Hematopoietic multipotent progenitor cell treated with erythropoietin and hydrocortisone succinate and interleukin-3 and kit ligand, for 6 days (in vitro differentiated cells): ENCODE data around the gene ZNHIT2.
"Not testable (repeated sequence)": the region's sequence is repeated elsewhere in the genome, so short reads cannot be mapped to it uniquely, and the experiment has no call there.

ENCODE experiments used
- DNase-seq: peaks from one replicate; pipeline ENCODE4 v3.0.0-alpha.2; 2015

Gene ZNHIT2

DNA sequence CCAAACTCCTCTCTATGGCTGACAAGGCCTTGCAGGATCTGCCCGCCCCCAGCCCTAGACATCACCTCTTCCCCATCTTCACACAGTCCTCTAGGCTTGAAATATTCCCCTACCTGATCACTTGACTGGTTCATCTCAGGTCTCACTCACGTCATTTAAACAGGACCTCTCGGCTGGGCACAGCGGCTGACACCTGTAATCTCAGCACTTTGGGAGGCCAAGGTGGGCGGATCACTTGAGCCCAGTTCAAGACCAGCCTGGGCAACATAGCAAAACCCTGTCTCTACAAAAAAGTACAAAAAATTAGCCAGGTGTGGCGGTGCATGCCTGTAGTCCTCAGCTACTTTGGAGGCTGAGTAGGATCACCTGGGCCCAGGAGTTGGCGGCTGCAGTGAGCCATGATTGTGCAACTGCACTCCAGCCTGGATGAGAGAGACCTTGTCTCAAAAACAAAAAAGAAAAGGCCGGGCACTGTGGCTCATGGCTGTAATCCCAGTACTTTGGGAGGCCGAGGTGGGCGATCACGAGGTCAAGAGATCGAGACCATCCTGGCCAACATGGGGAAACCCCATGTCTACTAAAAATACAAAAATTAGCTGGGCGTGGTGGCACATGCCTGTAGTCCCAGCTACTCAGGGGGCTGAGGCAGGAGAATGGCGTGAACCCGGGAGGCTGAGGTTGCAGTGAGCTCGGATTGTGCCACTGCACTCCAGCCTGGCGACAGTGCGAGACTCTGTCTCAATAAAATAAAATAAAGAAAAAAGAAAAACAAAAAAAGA lies 1.6 kb upstream of the ZNHIT2 start:
- not testable (repeated sequence) for DNase-seq

DNA sequence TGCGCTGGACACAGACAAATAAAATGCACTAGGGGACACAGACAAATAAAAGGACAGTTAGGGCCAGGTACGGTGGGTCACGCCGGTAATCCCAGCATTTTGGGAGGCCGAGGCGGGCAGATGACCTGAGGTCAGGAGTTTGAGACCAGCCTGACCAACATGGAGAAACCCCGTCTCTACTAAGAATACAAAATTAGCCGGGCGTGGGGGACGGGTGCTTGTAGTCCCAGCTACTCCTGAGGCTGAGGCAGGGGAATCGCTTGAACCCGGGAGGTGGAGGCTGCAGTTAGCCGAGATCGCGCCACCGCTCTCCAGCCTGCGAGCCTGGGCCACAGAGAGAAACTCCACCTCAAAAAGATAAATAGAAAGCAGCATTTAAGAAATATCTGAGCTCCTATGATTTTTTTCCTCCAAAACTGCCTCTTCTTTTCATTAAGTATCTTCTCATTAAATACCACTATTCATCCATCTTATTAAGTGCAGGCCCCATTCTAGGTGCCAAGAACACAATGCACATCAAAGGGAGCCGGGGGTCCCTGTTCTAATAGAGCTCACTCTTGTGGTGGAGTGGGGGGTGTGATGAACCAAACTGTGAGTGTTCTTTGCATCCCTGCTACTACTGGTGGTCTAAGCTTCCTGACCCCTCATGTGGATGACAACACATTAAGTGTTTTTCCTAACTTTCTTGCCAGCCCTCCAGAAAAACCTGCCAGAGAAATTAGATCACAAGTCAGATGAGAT lies 766 bp upstream of the ZNHIT2 start:
- no peak for DNase-seq

DNA sequence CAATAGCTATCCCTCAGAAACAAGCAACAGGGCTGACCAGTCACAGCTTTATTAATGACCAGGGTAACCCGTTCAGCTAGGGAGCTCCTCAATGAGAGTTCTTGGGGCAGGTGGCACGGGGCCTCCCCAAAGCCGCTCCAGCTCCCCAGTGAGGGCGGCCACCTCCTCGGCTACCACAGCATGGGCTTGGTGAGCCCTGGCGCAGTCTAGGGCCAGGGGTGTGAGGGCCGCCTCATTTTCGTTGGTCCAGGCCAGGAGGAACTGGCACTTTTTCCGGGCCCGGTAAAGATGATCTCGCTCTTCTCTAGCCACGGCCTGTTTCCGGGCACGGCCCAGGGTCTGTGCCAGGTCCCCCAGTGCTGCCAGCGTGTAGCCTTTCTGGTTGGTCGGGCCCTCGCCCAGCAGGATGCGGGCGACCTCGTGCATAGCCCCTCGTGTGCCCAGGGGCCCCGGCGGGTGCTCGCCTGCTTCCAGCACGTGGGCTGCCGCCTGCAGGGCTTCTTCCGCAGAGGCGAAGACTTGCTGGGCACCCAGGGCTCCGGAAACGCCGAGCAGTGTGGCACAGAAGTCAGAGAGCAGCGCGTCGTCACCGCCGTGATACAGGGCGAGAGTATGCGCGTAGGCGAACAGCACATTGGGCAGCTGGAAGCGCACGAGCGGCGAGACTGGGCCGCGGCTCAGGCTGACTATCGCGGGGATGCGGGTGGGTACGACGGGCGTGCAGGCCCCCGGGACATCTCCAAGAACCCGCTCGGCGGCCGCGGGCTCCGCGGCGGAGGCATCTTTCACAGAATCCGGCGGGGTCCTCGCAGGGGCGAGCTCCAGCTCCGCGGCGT lies 913 bp downstream of the ZNHIT2 start:
- peak; percentile 63 for DNase-seq

DNA sequence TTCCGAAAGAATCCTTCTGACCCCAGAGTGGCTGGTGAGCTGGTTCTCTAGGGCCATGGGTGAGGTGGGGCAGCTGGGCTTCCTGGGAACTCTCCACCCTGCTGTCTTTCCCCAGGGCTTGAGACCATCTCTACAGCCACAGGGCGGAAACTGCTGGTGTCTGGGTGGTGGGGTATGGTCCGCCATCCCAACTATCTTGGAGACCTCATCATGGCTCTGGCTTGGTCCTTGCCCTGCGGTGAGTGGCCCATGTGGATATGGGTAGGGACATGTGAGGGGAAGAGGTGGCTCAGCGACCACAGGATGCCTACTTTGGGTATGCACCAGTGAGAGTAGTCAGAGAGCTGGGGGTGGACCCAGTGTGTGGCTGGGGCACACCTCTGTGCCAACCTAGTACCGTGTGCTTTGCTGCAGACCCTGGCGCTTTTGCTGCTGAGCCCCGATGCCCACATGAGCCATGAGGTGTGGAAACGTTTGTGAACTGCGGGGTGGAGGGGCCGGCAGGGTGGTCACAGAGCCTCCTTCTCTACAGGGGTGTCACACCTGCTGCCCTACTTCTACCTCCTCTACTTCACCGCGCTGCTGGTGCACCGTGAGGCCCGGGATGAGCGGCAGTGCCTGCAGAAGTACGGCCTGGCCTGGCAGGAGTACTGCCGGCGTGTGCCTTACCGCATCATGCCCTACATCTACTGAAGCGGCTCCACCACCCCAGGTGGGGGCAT lies 2.0 kb downstream of the ZNHIT2 start:
- DNase-seq: peak; percentile 14

DNA sequence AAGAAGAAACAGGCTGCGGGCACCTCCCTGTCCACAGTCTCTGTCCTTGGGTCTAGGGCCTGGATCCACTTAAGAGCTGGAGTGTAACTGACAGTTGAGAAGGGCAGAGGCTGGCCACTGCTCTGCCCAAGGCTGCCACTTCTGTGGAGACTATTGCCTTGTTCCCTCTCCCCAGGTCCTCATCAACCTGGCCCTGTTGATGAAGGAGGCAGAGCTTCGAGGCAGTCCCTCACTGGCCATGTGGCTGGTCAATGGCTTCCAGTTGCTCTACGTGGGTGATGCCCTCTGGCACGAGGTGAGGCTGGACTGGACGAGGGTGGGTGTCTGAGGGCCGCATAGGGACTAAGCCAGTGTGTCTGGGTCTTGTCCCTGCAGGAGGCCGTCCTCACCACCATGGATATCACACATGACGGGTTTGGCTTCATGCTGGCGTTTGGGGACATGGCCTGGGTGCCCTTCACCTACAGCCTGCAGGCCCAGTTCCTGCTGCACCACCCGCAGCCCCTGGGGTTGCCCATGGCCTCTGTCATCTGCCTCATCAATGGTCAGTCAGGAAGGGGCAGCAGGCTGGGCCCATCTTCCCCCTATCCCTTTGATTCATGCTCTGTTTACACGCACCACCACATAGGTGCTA lies 2.8 kb downstream of the ZNHIT2 start:
- peak; percentile 13 for DNase-seq

DNA sequence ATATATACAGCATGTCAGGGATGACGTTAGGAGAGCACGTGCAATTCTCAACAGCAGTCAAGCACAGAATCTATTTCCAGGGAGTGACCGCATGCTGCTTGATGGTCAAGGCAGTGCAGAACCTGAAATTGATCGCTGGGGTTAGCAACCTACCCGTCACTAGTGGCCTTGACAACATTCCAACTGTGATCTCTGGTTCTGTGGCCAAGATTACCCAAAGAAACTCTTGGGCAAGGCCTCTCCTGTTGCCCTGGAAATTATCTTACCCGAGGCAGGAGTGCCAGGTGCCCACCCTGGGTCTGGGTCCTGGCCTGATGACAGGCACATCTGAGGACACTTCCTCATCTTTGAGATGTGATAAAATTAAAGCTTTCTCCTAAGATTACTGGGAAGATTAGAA lies 3.7 kb downstream of the ZNHIT2 start:
- peak; percentile 78 for DNase-seq

DNA sequence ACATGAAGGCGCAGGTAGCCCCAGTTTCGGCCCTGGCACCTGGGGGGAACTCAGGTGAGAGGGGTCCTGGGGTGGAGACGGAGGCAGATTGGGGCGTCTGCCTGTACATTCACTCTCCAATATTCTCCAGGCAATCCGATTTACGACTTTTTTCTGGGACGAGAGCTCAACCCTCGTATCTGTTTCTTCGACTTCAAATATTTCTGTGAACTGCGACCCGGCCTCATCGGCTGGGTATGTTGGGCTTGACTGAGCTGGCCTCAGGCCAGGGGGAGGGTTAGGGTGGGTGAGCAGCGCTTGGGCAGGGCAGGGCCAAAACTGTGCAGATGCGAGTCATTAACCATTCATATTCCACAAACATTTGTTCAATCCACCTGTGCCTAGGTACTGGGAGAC lies 4.1 kb downstream of the ZNHIT2 start:
- DNase-seq: peak; percentile 66

DNA sequence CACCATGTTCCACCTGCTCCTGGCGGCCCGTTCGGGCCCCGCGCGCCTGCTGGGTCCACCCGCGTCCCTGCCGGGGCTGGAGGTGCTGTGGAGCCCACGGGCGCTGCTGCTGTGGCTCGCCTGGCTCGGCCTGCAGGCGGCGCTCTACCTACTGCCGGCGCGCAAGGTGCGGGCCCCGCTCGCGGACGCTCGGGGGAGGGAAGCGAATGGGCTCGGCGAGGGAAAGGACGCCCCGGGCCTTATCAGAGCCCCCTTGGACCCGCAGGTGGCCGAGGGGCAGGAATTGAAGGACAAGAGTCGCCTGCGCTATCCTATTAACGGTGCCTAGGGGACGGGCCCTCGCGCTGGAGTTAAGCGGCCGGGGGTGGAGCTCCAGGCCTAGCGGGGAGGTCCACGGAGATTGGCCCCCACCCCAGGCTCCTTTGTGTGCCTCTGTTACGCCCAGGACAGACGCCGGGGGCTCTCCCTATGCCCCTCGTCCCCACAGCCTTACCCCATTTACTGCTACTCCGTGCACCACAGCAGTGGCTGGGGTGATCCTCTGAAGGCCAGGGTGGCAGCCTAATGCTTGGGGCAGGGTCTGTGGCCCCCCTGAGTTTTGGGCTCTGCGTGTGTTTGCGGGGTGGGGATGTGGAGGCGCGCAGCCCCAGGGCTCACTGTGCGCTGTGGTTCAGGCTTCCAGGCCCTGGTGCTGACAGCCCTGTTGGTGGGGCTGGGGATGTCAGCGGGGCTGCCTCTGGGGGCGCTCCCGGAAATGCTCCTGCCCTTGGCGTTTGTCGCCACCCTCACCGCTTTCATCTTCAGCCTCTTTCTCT lies 4.7 kb downstream of the ZNHIT2 start:
- peak; percentile 79 for DNase-seq

DNA sequence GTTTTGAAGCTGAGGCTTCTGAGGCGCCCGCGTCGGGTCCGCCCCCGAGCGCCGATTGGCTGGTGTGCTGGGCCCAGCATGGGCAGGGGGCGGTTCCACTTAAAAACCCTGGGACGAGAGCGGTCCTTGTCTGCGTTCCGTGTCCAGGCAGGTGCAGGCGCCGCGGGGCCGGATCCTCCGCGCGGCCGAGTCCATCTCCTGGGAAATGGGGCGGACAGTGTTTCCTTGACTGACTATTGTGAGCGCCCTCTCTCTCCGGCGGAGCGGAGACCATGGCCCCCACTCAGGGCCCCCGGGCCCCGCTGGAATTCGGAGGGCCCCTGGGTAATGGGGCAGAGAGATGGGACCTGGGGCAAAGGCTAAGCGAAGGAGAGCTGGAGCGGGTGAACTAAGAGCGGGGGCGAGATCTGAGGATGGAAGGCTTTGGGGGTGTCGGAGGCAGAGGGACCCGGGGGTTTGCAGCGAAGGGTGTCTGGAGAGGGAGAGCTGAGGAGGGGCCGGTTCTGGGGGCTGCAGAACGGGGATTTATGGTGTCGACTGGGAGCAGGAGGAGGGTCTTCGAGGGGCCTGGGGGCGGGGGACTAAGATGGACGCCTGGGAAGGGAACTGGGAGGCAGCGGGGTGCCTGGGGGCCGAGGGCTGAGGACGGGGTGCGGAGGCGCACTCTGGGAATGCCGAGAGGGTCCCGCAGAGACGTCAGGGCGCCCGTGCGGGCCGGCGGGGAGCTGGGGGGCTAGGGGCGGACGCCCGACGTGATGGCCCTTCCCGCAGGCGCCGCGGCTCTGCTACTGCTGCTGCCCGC lies 5.6 kb downstream of the ZNHIT2 start, which contains the start of gene TM7SF2:
Gene TM7SF2, plus strand, starts transcription at position 129 of the 802 bp plus-strand sequence. Its CDS starts 144 bp downstream, at position 273.
- DNase-seq: peak; percentile 99

DNA sequence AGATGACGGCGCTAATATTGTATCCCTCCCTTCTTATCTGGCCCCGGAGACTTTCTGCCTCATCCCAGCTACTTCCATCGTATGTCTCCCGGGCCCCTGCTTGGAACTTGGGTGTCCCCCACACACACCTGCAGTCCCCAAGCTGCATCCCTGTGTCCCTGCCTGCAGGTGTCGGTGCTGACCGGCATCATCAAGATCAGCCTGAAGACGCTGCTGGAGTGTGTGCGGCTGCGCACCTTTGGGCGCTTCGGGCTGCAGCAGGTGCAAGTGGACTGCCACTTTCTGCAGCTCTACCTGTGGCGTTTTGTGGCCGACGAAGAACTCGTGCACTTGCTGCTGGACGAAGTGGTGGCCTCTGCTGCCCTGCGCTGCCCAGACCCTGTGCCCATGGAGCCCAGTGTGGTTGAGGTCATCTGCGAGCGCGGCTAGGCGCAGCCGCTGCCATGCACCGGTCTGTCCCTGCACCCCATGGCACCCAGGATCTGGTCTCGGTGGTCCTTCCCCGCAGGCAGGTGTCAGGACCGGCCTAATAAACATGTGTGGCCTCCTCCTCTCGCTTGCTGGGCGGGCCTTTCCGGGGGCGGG lies 6.2 kb downstream of the ZNHIT2 start:
- DNase-seq: no peak

DNA sequence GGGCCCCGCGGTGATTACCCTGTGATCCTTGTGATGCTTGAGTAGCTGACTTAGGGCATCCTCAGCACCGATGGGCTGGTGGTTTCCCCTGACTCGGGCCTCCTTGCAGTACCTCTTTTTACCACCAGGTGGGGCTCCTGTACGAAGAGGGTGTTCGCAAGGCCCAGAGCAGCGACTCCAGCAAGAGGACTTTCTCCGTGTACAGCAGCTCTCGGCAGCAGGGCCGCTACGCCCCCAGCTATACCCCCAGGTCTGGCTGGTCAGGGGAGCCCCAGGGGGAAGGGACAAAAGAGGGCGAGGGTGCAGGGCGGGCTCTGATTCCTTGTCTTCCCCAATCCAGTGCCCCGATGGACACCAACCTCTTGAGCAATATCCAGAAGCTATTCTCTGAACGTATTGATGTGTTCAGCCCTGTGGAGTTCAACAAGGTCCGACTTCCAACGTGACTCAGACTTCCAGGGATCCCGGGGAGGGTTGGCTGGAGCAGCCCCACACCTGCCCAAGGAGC lies 7.1 kb downstream of the ZNHIT2 start:
- DNase-seq: peak; percentile 93

DNA sequence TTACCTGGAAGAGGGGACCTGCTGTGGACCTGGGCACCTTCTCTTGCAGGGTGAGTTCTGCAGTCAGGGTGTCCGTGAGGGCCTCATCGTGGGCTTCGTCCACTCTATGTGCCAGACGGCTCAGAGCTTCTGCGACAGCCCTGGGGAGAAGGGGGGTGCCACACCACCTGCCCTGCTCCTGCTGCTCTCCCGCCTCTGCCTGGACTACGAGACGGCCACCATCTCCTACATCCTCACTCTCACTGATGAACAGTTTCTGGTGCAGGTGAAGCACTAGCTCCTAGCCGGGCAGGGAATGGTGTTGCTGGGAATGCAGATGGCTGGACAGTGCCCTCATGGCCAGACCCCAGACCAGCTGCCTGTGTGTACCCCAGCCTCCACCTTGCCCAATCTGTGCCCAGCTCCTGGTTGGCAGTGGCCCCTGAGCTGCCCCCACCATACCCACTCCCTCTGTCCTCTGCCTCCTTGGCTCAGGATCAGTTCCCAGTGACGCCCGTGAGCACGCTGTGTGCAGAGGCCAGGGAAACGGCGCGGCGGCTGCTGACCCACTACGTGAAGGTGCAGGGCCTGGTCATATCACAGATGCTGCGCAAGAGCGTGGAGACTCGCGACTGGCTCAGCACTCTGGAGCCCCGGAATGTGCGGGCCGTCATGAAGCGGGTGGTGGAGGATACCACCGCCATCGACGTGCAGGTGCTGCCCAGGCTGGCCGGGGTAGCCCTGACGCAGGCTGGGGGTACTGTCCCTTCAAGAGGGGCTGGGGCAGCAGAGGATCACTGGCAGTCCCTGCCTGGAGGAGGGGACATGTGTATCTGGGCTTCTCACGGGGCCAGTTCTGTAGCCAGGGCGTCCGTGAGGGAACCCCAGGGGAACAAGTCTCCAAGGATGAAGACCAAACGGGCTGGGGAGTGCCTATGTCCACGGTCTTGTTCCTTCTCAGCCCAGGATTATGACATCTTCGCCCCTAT lies 8.0 kb downstream of the ZNHIT2 start:
- no peak for DNase-seq

DNA sequence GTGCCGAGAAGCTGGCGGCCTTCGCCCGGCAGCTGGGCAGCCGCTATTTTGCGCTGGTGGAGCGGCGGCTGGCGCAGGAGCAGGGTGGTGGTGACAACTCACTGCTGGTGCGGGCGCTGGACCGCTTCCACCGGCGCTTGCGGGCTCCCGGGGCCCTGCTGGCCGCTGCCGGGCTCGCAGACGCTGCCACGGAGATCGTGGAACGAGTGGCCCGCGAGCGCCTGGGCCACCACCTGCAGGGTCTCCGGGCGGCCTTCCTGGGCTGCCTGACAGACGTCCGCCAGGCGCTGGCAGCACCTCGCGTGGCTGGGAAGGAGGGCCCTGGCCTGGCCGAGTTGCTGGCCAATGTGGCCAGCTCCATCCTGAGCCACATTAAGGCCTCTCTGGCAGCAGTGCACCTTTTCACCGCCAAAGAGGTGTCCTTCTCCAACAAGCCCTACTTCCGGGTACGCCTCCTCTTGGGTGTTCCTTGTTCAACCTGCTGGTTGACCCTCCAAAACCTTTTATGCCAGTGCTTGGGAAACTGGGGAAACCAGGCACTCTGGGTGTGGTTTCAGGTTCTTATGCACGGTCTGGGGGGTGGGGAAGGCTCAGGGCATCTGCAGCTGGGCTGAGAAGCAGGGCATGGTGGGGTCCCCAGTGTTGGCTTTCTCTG lies 8.9 kb downstream of the ZNHIT2 start:
- no peak for DNase-seq

DNA sequence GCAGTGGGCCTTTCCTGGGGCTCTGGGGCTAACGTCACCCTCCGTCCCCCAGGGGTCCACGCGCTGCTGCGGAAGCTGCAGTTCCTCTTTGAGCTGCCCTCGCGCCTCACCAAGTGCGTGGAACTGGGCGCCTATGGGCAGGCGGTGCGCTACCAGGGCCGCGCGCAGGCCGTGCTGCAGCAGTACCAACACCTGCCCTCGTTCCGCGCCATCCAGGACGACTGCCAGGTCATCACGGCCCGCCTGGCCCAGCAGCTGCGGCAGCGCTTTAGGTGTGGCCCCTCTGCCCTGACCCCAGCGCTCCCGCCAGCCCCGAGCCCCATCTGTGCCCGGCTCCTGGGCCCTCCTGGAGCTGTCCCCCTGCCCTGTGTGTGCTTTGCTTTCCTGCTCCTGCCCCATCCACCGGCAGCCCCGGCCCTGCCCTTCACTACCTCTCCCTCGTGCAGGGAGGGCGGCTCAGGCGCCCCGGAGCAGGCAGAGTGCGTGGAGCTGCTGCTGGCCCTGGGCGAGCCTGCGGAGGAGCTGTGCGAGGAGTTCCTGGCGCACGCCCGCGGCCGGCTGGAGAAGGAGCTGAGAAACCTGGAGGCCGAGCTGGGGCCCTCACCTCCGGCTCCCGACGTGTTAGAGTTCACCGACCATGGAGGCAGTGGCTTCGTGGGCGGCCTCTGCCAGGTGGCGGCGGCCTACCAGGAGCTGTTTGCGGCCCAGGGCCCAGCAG lies 9.6 kb downstream of the ZNHIT2 start:
- DNase-seq: no peak

DNA sequence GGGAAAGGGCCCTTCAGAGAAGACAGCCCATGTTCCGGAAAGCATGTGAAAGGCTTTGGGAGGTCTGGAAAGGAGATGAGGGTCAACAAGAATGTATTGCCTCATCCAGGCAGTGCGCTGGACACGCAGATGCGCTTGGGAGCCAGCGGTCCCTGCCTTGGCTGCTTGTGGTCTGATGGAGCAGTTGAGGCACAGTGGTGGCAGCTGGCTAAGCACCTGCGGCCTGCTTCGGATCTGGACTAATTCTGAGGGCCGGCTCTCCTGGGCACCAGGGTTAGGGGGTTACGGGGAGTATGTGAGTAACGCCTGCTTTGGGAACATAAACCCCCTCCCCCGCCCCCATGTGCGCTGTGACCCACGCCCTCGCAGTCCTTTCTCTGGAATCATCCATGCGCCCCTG lies 10.4 kb downstream of the ZNHIT2 start:
- no peak for DNase-seq

DNA sequence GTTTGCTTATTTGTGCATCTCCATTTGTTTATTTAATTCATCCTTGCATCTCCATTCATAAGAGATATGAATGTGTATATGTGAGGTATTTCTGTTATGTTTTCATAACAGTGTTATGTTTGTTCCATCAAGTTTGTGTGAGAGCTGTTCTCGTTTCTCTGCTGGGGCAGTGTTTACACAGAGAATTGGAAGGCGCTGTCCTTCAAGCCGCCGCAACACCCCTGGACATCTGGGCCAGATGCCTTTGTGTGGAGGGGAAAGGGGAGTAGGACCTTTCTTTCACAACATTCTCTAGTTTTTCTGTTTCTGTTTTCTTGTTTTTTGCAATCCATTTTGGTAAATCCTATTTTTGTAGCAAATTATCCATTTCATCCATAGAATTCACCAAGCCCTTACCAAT lies 12.9 kb downstream of the ZNHIT2 start:
- no peak for DNase-seq

DNA sequence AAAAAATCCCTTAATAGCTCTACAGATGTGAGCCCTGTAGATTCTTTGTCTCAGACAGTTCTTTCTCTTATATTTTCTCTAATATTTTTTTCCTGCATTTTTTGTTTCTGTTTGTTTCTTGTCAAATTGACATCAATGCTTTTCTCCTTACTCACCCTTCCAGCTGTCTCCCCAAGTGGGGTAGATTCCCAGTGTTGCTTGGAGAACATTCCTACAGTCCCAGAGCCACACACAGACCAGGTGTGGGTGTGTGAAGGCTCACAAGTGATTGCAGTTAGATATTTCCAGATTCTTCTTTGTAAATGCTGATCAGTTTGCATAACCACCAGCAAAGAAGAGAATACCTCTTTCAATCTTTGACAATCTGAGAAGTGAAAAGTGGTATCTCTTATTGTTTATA lies 14.0 kb downstream of the ZNHIT2 start:
- no peak for DNase-seq
